ENCODE measurements around the gene FAM50B. TPM values are rescaled to one million over a fixed set of nuclear protein-coding genes. Genes with fewer than 3 reads are reported as not detected.

FAM50B gene
- total and polyA plus RNA-seq, 2 of the 13 experiments (the other 11 are each of a cell fraction or from before 2014, with no cell fraction given) = 0.05 TPM; not detected in 1

- TF ChIP-seq FOXA3 (CRISPR knock-in tag; IDR thresholded peaks at IDR 0.05) (peak; percentile 98), THYN1 (CRISPR knock-in tag; IDR thresholded peaks at IDR 0.05; ENCODE audit: borderline replicate concordance, low read depth) (no peak), ZNF572 (CRISPR knock-in tag; IDR thresholded peaks at IDR 0.05) (no peak), CAMTA2 (CRISPR knock-in tag; IDR thresholded peaks at IDR 0.05; ENCODE audit: borderline replicate concordance) (no peak), ZNF552 (CRISPR knock-in tag; IDR thresholded peaks at IDR 0.05; ENCODE audit: borderline replicate concordance) (peak; percentile 83; the same call in 1 of the 2 replicates), HBP1 (CRISPR knock-in tag; IDR thresholded peaks at IDR 0.05; ENCODE audit: low read depth) (no peak), HNRNPK (IDR thresholded peaks at IDR 0.05; ENCODE audit: low read depth, low read length, poor library complexity, severe bottlenecking) (peak; percentile 38), ZNF513 (CRISPR knock-in tag; conservative IDR thresholded peaks at IDR 0.05) (no peak), IRX3 (CRISPR knock-in tag; IDR thresholded peaks at IDR 0.05; ENCODE audit: borderline replicate concordance, low read depth) (no peak), ZNF883 (CRISPR knock-in tag; IDR thresholded peaks at IDR 0.05; ENCODE audit: not compliant biosample characterization) (no peak), MYC (CRISPR knock-in tag; IDR thresholded peaks at IDR 0.05; ENCODE audit: borderline replicate concordance) (peak; percentile 63; the same call in 1 of the 2 replicates), SNAI1 (CRISPR knock-in tag; IDR thresholded peaks at IDR 0.05; ENCODE audit: borderline replicate concordance) (0 out of 2 replicates have a peak, but pooled peaks have one; percentile 30)
- TF ChIP-seq, protein P1, sequence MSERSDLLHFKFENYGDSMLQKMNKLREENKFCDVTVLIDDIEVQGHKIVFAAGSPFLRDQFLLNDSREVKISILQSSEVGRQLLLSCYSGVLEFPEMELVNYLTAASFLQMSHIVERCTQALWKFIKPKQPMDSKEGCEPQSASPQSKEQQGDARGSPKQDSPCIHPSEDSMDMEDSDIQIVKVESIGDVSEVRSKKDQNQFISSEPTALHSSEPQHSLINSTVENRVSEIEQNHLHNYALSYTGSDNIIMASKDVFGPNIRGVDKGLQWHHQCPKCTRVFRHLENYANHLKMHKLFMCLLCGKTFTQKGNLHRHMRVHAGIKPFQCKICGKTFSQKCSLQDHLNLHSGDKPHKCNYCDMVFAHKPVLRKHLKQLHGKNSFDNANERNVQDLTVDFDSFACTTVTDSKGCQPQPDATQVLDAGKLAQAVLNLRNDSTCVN (CRISPR knock-in tag; IDR thresholded peaks at IDR 0.05; ENCODE audit: borderline replicate concordance) = no peak
- TF ChIP-seq, protein P2, sequence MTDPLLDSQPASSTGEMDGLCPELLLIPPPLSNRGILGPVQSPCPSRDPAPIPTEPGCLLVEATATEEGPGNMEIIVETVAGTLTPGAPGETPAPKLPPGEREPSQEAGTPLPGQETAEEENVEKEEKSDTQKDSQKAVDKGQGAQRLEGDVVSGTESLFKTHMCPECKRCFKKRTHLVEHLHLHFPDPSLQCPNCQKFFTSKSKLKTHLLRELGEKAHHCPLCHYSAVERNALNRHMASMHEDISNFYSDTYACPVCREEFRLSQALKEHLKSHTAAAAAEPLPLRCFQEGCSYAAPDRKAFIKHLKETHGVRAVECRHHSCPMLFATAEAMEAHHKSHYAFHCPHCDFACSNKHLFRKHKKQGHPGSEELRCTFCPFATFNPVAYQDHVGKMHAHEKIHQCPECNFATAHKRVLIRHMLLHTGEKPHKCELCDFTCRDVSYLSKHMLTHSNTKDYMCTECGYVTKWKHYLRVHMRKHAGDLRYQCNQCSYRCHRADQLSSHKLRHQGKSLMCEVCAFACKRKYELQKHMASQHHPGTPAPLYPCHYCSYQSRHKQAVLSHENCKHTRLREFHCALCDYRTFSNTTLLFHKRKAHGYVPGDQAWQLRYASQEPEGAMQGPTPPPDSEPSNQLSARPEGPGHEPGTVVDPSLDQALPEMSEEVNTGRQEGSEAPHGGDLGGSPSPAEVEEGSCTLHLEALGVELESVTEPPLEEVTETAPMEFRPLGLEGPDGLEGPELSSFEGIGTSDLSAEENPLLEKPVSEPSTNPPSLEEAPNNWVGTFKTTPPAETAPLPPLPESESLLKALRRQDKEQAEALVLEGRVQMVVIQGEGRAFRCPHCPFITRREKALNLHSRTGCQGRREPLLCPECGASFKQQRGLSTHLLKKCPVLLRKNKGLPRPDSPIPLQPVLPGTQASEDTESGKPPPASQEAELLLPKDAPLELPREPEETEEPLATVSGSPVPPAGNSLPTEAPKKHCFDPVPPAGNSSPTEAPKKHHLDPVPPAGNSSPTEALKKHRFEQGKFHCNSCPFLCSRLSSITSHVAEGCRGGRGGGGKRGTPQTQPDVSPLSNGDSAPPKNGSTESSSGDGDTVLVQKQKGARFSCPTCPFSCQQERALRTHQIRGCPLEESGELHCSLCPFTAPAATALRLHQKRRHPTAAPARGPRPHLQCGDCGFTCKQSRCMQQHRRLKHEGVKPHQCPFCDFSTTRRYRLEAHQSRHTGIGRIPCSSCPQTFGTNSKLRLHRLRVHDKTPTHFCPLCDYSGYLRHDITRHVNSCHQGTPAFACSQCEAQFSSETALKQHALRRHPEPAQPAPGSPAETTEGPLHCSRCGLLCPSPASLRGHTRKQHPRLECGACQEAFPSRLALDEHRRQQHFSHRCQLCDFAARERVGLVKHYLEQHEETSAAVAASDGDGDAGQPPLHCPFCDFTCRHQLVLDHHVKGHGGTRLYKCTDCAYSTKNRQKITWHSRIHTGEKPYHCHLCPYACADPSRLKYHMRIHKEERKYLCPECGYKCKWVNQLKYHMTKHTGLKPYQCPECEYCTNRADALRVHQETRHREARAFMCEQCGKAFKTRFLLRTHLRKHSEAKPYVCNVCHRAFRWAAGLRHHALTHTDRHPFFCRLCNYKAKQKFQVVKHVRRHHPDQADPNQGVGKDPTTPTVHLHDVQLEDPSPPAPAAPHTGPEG (CRISPR knock-in tag; IDR thresholded peaks at IDR 0.05) = no peak
- TF ChIP-seq, protein P3, sequence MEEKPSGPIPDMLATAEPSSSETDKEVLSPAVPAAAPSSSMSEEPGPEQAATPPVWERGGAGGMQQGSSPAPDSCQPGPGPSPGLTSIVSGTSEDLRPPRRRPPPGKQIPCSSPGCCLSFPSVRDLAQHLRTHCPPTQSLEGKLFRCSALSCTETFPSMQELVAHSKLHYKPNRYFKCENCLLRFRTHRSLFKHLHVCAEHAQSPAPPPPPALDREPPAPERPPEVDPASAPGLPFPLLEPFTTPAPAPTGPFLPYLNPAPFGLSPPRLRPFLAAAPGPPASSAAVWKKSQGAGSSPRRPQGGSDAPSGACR (CRISPR knock-in tag; IDR thresholded peaks at IDR 0.05) = no peak
These were observed 9.9 kb upstream of the FAM50B start (continued) for GRCh38 chr6:3838992-3839867.

Measured in HepG2 (cell line).